ENCODE measurements around the gene CCDC171.
"Not testable (repeated sequence)": the region's sequence is repeated elsewhere in the genome, so short reads cannot be mapped to it uniquely, and the experiment has no call there.

CCDC171 gene

GRCh38 chr9:15552636-15553527 lies at the start of gene CCDC171:
Gene CCDC171 (plus strand): TSS chr9:15553043. CDS start chr9:15564089, 11,046 bp downstream.
- peak; percentile 97 for DNase-seq

DNA sequence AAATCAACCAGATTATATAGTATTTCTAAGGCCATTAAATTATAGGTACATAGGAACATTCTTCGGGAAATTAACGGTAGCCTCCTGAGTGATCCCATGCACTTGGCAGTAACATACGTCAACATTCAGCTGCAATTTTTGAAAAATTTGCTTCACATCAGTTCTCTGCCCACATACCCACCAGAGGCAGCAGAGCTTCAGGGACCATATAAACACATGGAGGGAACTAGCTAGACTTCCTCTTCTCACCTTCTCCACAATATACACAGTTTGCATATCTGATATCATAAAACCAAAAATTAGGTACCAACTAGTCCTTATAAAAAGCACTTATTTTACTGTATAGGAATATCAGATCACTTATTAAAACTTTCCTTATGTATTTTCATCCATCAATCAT lies 46.9 kb upstream of the CCDC171 start:
- no peak for DNase-seq

DNA sequence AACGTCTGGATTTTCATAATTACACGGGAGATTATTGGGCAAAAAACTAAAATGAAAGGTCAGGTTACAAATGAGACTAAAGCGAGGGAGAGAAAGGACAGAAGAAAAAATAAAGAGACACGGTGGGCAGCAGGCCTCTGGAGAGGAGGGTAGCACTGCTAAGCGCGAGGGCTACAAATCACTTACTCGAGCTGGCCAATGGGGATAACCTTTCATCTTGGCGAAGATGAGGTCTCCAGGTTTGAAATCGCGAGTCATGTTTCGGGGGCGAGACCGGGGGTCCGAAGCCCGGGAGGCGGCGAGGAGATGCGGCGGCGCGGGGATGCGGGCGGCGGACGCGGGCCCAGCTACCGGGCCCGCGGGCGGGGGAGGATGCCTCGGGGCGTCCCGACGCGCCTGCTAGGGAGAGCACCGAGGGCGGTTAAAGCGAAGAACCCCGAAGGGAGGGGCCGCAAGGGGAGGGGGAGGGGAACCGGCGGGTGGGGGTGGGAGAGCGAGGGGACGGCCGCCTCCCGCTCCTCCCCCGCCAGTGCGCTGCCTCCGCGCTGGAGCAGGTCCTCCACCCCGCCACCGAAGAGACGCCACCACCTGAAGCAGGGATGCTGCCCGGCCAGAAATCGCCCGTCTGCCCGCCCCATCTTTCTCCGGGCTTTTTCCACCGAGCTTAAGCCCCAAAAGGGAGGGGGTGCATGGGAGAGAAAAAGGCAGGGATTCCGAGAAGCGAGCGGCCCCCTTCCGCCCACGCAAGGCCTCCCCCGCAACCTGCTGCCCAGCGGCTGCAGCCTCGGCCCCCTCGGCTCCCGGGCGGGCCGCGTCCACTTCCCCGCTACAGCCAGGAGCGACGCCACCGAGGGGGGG lies 42.7 kb upstream of the CCDC171 start:
- DNase-seq: peak; percentile 74

DNA sequence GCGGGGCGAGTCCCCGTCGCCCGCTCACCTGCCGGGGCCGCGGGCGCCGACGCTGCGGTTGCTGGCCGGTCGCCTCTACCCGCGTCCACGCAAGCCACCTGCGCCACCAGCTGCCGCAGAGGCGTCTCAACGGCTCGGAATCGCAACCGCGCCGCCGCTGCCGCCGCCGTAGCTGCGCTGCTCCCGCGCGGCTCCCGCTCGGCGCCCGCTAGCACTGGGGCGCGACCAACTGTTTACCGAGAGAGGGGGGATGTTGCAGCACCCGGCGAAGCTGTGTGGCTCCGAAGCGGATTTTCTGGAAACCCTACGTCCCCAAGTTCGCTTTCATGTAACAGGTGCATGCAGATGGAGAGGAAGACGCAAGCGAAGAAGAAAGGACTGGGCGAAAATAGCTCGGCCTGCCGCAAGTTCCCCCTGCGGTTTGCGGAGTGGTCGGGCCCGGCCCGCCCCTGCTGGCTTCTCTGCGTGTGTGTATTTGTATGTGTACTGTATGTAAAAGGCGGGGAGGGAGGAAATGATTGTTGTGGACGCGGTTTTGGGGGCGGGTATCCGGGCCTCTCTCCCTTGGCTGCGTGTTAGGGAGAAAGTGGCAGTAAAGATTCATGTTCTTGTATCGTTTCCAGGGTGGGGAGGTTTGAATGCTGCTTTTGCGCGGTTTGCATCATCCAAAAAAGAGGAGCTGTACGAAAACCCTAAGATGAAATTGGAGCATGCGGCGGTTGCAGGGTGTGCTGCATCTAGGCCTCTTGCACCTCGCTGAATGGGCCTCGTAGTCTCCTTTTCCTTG lies 41.9 kb upstream of the CCDC171 start, which contains the start of gene PSIP1:
Gene PSIP1 (minus strand): TSS at position 182 of the 787 bp plus-strand sequence. CDS start 782 bp downstream, outside the sequence.
- peak; percentile 93 for DNase-seq

DNA sequence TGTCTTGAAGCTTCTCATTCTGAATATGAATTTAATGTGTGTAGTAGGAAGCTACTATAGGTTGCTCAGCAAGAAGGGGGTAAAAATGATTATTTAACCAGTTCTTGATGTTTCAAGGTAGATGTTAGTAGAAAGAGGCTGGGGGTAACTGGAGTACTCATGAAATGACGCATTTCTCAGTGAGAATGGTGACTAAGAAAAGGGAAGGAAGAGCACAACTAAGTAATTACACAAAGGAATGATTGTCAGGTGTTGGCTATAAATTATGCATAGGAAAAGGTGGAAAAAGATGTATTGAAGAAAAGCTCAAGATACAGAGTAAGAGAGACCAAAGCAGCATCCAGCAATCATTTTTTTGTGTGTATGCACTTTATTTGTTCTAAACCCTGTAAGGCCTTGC lies 40.6 kb upstream of the CCDC171 start:
- no peak for DNase-seq

DNA sequence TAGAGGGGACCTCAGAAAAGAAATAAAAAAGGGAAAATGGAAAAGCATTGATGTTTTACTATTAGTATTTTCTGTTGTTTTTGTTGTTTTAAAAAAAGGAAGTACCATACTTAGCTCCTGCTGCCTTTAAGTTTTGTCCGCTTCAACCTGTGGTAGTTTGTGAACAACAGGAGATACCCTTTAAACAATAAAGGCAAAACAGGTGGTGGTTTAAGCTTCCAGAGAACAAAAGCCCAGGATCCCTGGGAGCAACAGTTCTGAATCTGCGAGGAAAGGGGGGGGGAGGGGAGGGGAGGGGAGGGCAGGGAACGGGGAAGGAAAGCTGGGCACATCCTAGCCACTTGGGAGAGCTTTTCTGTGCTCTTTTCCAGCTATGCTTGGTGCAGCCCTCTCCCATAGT lies 40.0 kb upstream of the CCDC171 start:
- no peak for DNase-seq

GRCh38 chr9:15513335-15513734 lies 39.5 kb upstream of the CCDC171 start:
- no peak for DNase-seq

GRCh38 chr9:15519831-15520230 lies 33.0 kb upstream of the CCDC171 start:
- DNase-seq: no peak

DNA sequence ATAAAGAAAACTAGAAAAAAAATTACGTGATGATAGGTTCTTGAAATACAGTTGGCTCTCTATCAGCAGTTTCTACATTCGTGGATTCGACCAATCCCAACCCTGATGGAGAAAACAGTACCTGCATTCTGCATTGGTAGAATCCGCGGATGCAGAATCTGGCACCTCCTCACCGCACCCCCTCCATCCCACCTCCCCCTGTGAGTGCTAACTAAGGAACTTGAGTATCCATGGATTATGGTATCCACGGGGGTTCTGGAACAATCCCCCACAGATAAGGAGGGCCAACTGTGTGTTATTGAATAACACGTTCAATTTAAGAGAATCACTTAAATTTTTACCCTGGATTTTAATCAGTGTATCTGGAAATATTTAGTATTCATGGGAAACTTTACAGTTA lies 31.6 kb upstream of the CCDC171 start:
- DNase-seq: no peak

DNA sequence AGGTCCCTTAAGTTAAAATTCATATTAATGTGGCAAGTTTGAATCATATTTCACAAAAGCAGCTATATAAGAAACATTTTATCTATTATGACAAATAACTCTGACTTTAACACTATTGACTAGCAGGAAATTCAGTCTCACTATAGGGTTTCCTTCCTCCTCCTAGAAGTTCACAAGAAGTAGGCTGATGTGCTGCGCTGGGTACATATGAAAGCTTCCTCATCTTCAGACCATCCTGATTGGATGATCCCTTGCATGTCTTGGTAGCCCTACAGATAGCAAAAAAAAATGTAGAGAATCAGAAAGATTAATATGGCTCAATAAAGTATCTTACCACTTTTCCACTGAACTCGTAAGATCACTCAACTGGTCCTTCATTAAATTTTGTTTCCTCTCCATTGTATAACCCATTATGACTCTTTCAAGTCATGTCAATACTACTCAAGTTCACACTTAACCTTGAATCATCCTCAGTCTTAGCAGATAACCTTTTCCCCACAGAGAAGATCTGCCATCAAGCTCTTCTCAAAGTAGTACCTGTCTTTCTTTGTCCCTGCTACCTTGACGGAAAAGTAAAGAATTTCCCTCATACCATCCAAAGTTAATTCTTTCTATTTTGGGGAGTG lies 30.6 kb upstream of the CCDC171 start:
- no peak for DNase-seq

DNA sequence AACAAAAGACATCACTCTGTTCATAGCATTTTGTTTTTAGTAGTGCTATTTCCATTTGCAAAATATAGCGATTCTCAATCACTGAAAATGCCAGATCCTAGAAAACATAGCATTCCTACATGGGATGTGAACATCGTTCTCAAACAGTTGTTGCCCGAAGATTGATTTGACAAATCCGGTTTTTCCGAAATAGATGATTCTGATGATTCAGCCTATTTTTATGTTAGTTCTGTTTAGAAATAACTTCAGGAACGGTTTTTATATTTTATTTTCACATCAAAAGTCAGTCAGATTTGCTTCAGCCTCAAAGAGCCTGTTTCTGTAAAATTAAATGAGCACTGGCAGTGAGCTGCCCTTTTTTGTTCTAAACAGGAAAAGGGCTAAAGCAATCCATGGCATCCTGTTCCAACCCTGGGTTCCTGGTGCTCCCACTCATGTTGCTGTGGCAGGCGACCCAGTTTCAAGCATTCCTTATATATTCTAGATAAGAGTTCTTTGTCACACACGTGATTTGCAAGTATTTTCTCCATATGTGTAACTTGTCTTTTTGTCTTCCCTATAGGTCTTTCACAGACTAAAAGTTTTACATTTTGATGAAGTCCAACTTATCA lies 27.9 kb upstream of the CCDC171 start:
- DNase-seq: no peak

GRCh38 chr9:15525958-15526357 lies 26.9 kb upstream of the CCDC171 start:
- no peak for DNase-seq

- DNase-seq: not testable (repeated sequence)
Observed at GRCh38 chr9:15527035-15527434, 25.8 kb upstream of the CCDC171 start.

- no peak for DNase-seq
Observed at GRCh38 chr9:15529566-15530324, 23.1 kb upstream of the CCDC171 start.

- no peak for DNase-seq
Observed at GRCh38 chr9:15531380-15531779, 21.5 kb upstream of the CCDC171 start.

GRCh38 chr9:15541872-15542271 lies 11.0 kb upstream of the CCDC171 start:
- DNase-seq: no peak

DNA sequence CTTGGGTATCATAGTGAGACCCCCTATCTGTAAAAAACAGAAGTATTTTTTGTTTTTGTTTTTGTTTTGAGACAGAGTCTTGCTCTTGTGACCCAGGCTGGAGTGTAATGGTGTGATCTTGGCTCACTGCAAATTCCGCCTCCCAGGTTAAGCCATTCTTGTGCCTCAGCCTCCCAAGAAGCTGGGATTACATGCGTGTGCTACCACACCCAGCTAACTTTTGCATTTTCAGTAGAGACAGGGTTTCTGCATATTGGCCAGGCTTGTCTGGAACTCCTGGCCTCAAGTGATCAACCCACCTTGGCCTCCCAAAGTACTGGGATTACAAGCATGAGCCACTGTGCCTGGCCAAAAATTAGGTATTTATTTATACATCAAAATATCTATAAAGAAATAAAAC lies 10.2 kb upstream of the CCDC171 start:
- no peak for DNase-seq

DNA sequence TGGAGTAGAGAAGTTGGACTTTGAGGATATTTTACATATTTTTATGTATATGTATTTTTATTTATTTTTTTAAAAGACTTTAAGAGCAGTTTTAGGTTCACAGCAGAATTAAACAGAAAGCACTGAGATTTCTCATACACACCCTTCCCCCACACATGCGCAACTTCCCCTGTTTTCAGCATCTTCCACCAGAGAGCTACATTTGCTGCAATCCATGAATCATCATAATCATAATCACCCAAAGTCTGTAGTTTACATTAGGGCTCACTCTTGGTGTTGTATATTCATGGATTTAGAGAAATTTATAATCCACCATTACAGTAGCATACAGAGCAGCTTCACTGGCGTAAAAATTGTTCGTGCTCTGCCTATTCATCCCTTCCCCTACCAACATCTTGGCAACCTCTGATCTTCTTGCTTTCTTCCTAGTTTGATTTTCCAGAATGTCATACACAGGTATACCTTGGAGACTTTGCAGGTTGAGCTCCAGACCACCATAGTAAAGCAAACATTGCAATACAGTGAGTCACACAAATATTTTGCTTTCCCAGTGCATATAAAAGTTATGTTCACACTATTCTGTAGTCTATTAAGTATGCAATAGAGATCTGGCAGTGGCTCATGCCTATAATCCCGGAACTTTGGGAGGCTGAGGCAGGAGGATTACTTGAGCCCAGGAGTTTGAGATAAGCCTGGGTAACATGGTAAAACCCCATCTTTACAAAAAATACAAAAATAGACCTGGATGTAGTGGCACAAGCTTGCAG lies 9.6 kb upstream of the CCDC171 start:
- DNase-seq: no peak

DNA sequence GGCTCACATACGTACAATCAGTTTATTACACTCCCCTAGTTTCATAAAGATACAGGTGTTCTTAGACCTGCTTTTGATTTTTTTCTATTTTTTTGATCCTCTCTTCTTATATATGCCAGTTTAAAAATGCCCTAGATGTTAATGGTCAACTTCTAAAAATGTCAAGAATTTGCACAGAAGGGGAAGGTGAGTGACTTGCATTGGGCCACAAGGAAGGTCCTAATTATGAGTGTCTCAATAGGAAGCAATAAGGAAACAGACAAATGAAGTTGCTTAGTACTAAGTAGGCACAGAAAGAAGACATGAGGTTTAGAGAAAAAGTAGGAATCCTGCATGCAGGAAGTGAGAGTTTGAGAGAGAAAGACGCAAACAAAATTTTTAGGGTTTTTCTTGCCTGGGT lies 3.2 kb upstream of the CCDC171 start:
- no peak for DNase-seq

- DNase-seq: no peak
Observed at GRCh38 chr9:15553528-15553898, 670 bp downstream of the CCDC171 start.

All from left hindlimb (tissue), 1 donor.